Endodermal cell (in vitro differentiated cells): ENCODE results near the gene UBE2G2. TPM values are rescaled to one million over a fixed set of nuclear protein-coding genes. Genes with fewer than 3 reads are reported as not detected.

Source experiments
- DNase-seq: peaks from one replicate; pipeline ENCODE4 v3.0.0-alpha.2; 2017
- H3K27ac ChIP-seq: 2 replicates; pipeline ENCODE4 v1.5.1; 2013; ENCODE audit warnings: mild to moderate bottlenecking, low read depth, low read length, moderate library complexity
- H3K27me3 ChIP-seq: 2 replicates; pipeline ENCODE4 v1.6.1; 2013; ENCODE audit warnings: mild to moderate bottlenecking, low read length, moderate library complexity; ENCODE audit not compliant: insufficient read depth, control insufficient read depth, poor library complexity, severe bottlenecking
- H3K36me3 ChIP-seq: 2 replicates; pipeline ENCODE4 v1.7.0; 2013; ENCODE audit warnings: mild to moderate bottlenecking, low read length, moderate library complexity; ENCODE audit not compliant: control insufficient read depth, insufficient read depth
- H3K4me1 ChIP-seq: one replicate; pipeline ENCODE4 v1.7.0; 2013; ENCODE audit warnings: low read length; ENCODE audit not compliant: control insufficient read depth, insufficient read depth
- H3K4me3 ChIP-seq: 2 replicates; pipeline ENCODE4 v1.5.1; 2013; ENCODE audit warnings: mild to moderate bottlenecking, low read length, moderate library complexity
- H3K9ac ChIP-seq: 2 replicates; pipeline ENCODE4 v1.6.1; 2013; ENCODE audit warnings: mild to moderate bottlenecking, low read length, moderate library complexity; ENCODE audit not compliant: poor library complexity, severe bottlenecking; ENCODE audit errors: extremely low read depth
- H3K9me3 ChIP-seq: 2 replicates; pipeline ENCODE4 v1.6.1; 2013; ENCODE audit warnings: mild to moderate bottlenecking, low read length, moderate library complexity; ENCODE audit not compliant: control insufficient read depth
- H3K27ac Mint-ChIP-seq: 2 replicates; pipeline ENCODE4 v1.8.0; 2020; ENCODE audit warnings: mixed read lengths
- H3K27me3 Mint-ChIP-seq: 2 replicates; pipeline ENCODE4 v1.8.0; 2021; ENCODE audit warnings: mild to moderate bottlenecking, mixed read lengths; ENCODE audit not compliant: insufficient read depth
- H3K36me3 Mint-ChIP-seq: 2 replicates; pipeline ENCODE4 v1.8.0; 2020; ENCODE audit warnings: low read depth, mixed read lengths
- H3K4me1 Mint-ChIP-seq: 2 replicates; pipeline ENCODE4 v1.8.0; 2020; ENCODE audit warnings: mixed read lengths
- H3K4me3 Mint-ChIP-seq: 2 replicates; pipeline ENCODE4 v1.8.0; 2020; ENCODE audit warnings: mild to moderate bottlenecking, moderate library complexity, mixed read lengths
- H3K9me3 Mint-ChIP-seq: 2 replicates; pipeline ENCODE4 v1.8.0; 2020; ENCODE audit warnings: mild to moderate bottlenecking, mixed read lengths
- WGBS, 2 experiments: methylation state at CpG; one replicate each; pipeline versions ENCODE4 v1.1.5 to v1.1.7; 2013; ENCODE audit warnings: missing lambda C conversion rate in 2 of 2, mixed read lengths in 1 of 2; ENCODE audit not compliant: insufficient coverage in 1 of 2, insufficient read length in 1 of 2; 5-methylcytosine and 5-hydroxymethylcytosine counted together
- total RNA-seq, 2 donors: library from RNA; stranded (reverse); fragmentation: NEBNext Ultra II Directional in 1 of 2; extraction: Animal tissue kit (Norgen Biotek cat#: 25700) in 1 of 2; gene quantifications; 2 replicates in 1 of 2; 3 replicates in 1 of 2; pipeline ENCODE4 v1.2.1, GENCODE V29; 2021
- TF ChIP-seq, protein P1 (sequence below): fragments of 200-600 bp; sonication (generic); conservative IDR thresholded peaks from 2 replicates; pipeline ENCODE4 v1.5.0; 2021; ENCODE audit warnings: antibody characterized with exemption, mild to moderate bottlenecking

UBE2G2 gene
- total RNA-seq, 2 donors from 2014 or later = 84.0 to 84.8 TPM

DNA sequence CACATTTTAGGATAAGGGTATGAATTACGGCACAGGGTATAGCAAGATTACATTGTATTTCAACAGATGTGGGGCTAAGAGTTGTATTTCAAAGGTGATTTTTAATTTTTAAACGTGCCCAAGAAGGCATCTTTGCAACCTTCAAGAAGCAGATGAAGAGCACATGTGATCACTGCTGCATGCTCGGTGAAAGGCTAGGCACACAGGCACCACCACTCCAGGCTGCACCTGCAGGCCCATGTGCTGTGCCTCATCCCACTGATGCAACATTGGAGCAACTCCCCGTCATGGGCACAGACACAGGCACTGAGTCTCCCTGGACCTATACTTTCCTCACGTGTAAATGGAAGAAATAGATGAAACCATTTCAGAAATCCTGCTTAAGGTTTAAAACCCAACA lies 23.5 kb downstream of the UBE2G2 start:
- no peaks in the 10 kb centered on the region for H3K4me1 Mint-ChIP-seq
- Histone ChIP-seq H3K27me3 (no peaks in the 10 kb centered on the region), H3K9me3 (no peaks in the 10 kb centered on the region), H3K4me3 (no peak overlapping the region), H3K4me1 (peaks cover 6% of the 10 kb centered on the region), H3K27ac (no peak overlapping the region), H3K9ac (no peak overlapping the region), H3K36me3 (peaks cover 65% of the 10 kb centered on the region)
- no peak overlapping the region for H3K27ac Mint-ChIP-seq
- no peaks in the 10 kb centered on the region for H3K9me3 Mint-ChIP-seq
- TF ChIP-seq, protein P1, sequence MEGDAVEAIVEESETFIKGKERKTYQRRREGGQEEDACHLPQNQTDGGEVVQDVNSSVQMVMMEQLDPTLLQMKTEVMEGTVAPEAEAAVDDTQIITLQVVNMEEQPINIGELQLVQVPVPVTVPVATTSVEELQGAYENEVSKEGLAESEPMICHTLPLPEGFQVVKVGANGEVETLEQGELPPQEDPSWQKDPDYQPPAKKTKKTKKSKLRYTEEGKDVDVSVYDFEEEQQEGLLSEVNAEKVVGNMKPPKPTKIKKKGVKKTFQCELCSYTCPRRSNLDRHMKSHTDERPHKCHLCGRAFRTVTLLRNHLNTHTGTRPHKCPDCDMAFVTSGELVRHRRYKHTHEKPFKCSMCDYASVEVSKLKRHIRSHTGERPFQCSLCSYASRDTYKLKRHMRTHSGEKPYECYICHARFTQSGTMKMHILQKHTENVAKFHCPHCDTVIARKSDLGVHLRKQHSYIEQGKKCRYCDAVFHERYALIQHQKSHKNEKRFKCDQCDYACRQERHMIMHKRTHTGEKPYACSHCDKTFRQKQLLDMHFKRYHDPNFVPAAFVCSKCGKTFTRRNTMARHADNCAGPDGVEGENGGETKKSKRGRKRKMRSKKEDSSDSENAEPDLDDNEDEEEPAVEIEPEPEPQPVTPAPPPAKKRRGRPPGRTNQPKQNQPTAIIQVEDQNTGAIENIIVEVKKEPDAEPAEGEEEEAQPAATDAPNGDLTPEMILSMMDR = no peak
- H3K36me3 Mint-ChIP-seq = peaks cover 47% of the 10 kb centered on the region
- WGBS, 2 experiments = 91 to 94% methylated on average over 4 to 5 of the region's 5 CpGs
- no peak for DNase-seq
- H3K4me3 Mint-ChIP-seq = no peak overlapping the region
- no peaks in the 10 kb centered on the region for H3K27me3 Mint-ChIP-seq

DNA sequence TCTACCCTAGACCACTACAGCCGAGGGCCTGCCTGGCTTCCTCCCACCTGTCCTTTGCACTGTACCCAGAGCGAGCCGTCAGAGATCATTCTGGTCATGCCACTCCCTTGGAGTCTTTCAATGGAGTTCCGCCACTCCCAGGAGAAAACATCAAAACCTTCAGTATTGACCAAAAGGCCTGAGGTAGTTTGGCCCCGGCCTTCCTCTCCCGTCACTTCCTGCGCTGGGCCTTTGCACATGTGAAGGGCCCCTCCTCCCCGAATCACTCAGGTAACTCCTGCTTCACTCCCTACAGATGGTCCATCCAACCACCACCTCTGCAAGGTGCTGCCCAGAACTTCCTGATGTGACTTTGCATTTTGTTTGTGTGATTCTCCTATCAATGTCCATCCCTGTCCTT lies 26.6 kb downstream of the UBE2G2 start:
- Mint-ChIP-seq H3K9me3 (no peaks in the 10 kb centered on the region), H3K27ac (no peak overlapping the region), H3K27me3 (no peaks in the 10 kb centered on the region), H3K4me3 (no peak overlapping the region), H3K36me3 (peaks cover 57% of the 10 kb centered on the region), H3K4me1 (no peaks in the 10 kb centered on the region)
- TF ChIP-seq, protein P1 = no peak
- Histone ChIP-seq H3K27me3 (no peaks in the 10 kb centered on the region), H3K9ac (no peak overlapping the region), H3K9me3 (no peaks in the 10 kb centered on the region), H3K4me3 (no peak overlapping the region), H3K4me1 (no peaks in the 10 kb centered on the region), H3K36me3 (peaks cover 63% of the 10 kb centered on the region), H3K27ac (no peak overlapping the region)
- WGBS, 2 experiments = 96 to 100% methylated on average over 7 to 8 of the region's 8 CpGs
- DNase-seq = no peak

DNA sequence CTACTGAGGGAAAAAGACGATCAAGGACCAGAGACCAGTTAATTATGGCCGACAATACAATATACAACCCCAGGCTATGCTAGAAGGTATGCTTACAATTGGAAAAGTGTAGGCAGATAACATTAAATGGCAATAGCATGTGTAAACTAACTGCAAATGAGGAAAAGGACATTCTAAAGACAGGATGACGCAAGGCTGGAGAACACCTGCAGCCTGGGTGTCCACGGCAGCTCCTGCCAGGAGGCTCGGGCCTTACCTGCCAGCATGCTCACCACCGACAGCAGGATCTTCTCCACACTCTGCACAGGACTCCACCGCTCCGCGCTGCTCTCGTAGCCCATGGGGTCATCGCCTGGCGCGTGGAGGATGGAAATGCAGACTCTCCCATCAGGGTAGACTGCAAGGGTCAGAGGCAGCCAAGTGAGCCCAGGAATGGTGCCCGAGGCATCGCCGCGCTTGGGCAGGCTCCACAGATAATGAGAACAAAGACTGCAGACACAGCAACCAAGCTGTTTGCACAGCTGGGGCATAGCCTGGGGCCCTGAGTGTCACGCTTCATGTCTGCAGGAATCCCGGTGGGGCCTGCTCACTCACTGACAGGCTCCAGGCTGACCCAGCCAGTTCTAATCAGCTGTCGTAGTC lies 28.2 kb downstream of the UBE2G2 start:
- Histone ChIP-seq H3K27me3 (no peaks in the 10 kb centered on the region), H3K9me3 (no peaks in the 10 kb centered on the region), H3K27ac (peak overlapping the region; percentile 40), H3K9ac (no peak overlapping the region), H3K4me3 (no peak overlapping the region), H3K4me1 (no peaks in the 10 kb centered on the region), H3K36me3 (peaks cover 65% of the 10 kb centered on the region)
- H3K27me3 Mint-ChIP-seq = no peaks in the 10 kb centered on the region
- 83 to 96% methylated on average over 13 to 20 of the region's 20 CpGs for WGBS, 2 experiments
- DNase-seq = no peak
- H3K4me3 Mint-ChIP-seq = no peak overlapping the region
- peaks cover 66% of the 10 kb centered on the region for H3K36me3 Mint-ChIP-seq
- H3K27ac Mint-ChIP-seq = no peak overlapping the region
- TF ChIP-seq, protein P1 = no peak
- H3K9me3 Mint-ChIP-seq = no peaks in the 10 kb centered on the region
- H3K4me1 Mint-ChIP-seq = no peaks in the 10 kb centered on the region
